Ishikawa (cell line): ENCODE data around the gene ZNF865.

Experiments used
- TEAD4 ChIP-seq: IDR thresholded peaks from 2 replicates; pipeline ENCODE4 v1.6.1; 2012
- TF ChIP-seq, protein P1 (sequence below): IDR thresholded peaks from 2 replicates; pipeline ENCODE4 v1.6.1; 2012

DNA sequence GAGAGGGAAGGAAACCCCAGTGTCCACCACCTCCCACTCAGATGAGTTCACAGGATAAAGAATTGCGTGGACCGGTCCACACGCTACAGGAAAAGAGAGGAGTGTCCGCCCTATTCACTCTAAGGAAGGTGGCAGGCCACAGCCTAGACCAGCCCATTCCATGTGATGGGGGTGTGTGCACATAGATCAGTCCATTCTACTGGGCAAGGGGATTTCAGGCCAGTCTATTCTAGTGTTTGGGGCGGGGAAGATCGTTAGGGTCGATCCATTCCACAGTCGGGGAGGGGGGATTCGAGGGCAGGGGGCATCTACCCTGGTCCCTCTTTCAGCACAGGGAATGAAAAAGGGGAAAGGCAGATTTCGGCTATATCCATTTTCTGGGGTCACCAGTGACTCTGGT, 13.9 kb upstream of the ZNF865 start:
- no peak for TF ChIP-seq TEAD4
- TF ChIP-seq, protein P1, sequence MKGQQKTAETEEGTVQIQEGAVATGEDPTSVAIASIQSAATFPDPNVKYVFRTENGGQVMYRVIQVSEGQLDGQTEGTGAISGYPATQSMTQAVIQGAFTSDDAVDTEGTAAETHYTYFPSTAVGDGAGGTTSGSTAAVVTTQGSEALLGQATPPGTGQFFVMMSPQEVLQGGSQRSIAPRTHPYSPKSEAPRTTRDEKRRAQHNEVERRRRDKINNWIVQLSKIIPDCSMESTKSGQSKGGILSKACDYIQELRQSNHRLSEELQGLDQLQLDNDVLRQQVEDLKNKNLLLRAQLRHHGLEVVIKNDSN: no peak
